A549 (cell line): ENCODE results near the gene SPAG4. TPM values are rescaled to one million over a fixed set of nuclear protein-coding genes. Genes with fewer than 3 reads are reported as not detected.
A peak's percentile ranks its signal among the peaks of the same experiment; 100 is the strongest.

Source experiments
- ATAC-seq, 2 experiments: fragments of 200-7000 bp in 1 of 2; fragments of >200 bp in 1 of 2; cut with Nextera tagmentation in 1 of 2; cut with Tn5 transposase in 1 of 2; 3 replicates each; pipeline versions ENCODE4 v1.8.0 to v1.9.1; 2018 to 2020; ENCODE audit warnings: mild to moderate bottlenecking in 1 of 2, moderate library complexity in 1 of 2
- CTCF ChIA-PET: fragments of 300-600 bp; sonication (Branson Sonifier 250); formaldehyde crosslinking; extraction: SDS; loops from one replicate; lab custom pipeline; 2021; ENCODE audit warnings: antibody characterized with exemption, inconsistent platforms; lab: Yijun Ruan, JAX
- POLR2A ChIA-PET: fragments of 350-600 bp; formaldehyde crosslinking; extraction: SDS; loops from one replicate; lab custom pipeline; 2021; ENCODE audit warnings: antibody characterized with exemption, inconsistent platforms; lab: Yijun Ruan, JAX
- DNase-seq, 2 experiments: peaks; one replicate each; pipeline versions ENCODE4 v3.0.0 to v3.0.0-alpha.2; 2011 to 2016; ENCODE audit warnings: low read depth in 1 of 2, low spot score in 1 of 2
- FAIRE-seq: peaks from 2 replicates; lab custom pipeline; 2011; peaks lifted over from hg19 to GRCh38; lab: Jason Lieb, UNC
- H3K27ac ChIP-seq, 2 experiments: fragments of >200 bp; sonication (Bioruptor Twin); formaldehyde crosslinking; 3 replicates each; pipeline ENCODE4 v1.5.1; 2016 to 2017
- H3K4me1 ChIP-seq: fragments of >200 bp; sonication (Bioruptor Twin); formaldehyde crosslinking; 3 replicates; pipeline ENCODE4 v1.6.1; 2016
- H3K4me2 ChIP-seq: fragments of >200 bp; sonication (Bioruptor Twin); formaldehyde crosslinking; 3 replicates; pipeline ENCODE4 v1.6.1; 2016
- H3K4me3 ChIP-seq: fragments of >200 bp; sonication (Bioruptor Twin); formaldehyde crosslinking; 3 replicates; pipeline ENCODE4 v1.5.1; 2016
- H3K9me3 ChIP-seq: fragments of >200 bp; sonication (Bioruptor Twin); formaldehyde crosslinking; 3 replicates; pipeline ENCODE4 v1.6.1; 2016
- CBX8 ChIP-seq: fragments of 200-600 bp; sonication (generic); IDR thresholded peaks from 2 replicates; pipeline ENCODE4 v1.6.1; 2016
- CHD2 ChIP-seq: fragments of 150-350 bp; IDR thresholded peaks from 2 replicates; pipeline ENCODE4 v1.6.1; 2014; ENCODE audit warnings: low read length; ENCODE audit not compliant: partially characterized antibody
- CTCF ChIP-seq: fragments of >200 bp; sonication (Bioruptor Twin); formaldehyde crosslinking; IDR thresholded peaks from 3 replicates; pipeline ENCODE4 v1.5.1; 2016
- ESRRA ChIP-seq: fragments of 150-350 bp; IDR thresholded peaks from 2 replicates; pipeline ENCODE4 v1.6.1; 2014; ENCODE audit warnings: mild to moderate bottlenecking, low read length, borderline replicate concordance
- FOSL2 ChIP-seq, 2 experiments: fragments of 450-650 bp in 1 of 2; fragments of >200 bp in 1 of 2; sonication (Bioruptor Twin) in 1 of 2; formaldehyde crosslinking; IDR thresholded peaks; 2 replicates each; pipeline versions ENCODE4 v1.5.0 to v1.6.1; 2016 to 2020; ENCODE audit warnings: mild to moderate bottlenecking in 1 of 2, moderate library complexity in 1 of 2
- FOXS1 ChIP-seq: fragments of 250-450 bp; sonication (Bioruptor Pico); IDR thresholded peaks from 2 replicates; pipeline ENCODE4 v1.5.0; 2020; ENCODE audit warnings: mild to moderate bottlenecking, moderate library complexity
- HDAC2 ChIP-seq: fragments of 200-600 bp; sonication (generic); IDR thresholded peaks from 2 replicates; pipeline ENCODE4 v1.6.1; 2016
- HMGXB4 ChIP-seq: fragments of 250-450 bp; sonication (Bioruptor Pico); IDR thresholded peaks from 2 replicates; pipeline ENCODE4 v1.5.0; 2021; ENCODE audit warnings: mild to moderate bottlenecking, moderate library complexity, borderline replicate concordance
- HOXA7 ChIP-seq: fragments of 250-450 bp; sonication (Bioruptor Pico); IDR thresholded peaks from 2 replicates; pipeline ENCODE4 v1.5.0; 2020; ENCODE audit warnings: mild to moderate bottlenecking, moderate library complexity
- HOXB13 ChIP-seq: fragments of 250-450 bp; sonication (Bioruptor Pico); IDR thresholded peaks from 2 replicates; pipeline ENCODE4 v1.5.0; 2020; ENCODE audit warnings: low read depth, mild to moderate bottlenecking, moderate library complexity
- HOXB5 ChIP-seq: fragments of 250-450 bp; sonication (Bioruptor Pico); IDR thresholded peaks from 2 replicates; pipeline ENCODE4 v1.5.0; 2020; ENCODE audit warnings: mild to moderate bottlenecking, moderate library complexity
- MAZ ChIP-seq: fragments of 150-350 bp; IDR thresholded peaks from 2 replicates; pipeline ENCODE4 v1.6.1; 2014; ENCODE audit warnings: antibody characterized with exemption, low read depth, low read length, borderline replicate concordance
- NR3C1 ChIP-seq: fragments of >200 bp; sonication (Bioruptor Twin); formaldehyde crosslinking; IDR thresholded peaks from 3 replicates; pipeline ENCODE4 v1.6.1; 2017
- PHF8 ChIP-seq: fragments of 200-600 bp; sonication (generic); IDR thresholded peaks from 2 replicates; pipeline ENCODE4 v1.6.1; 2016; ENCODE audit warnings: low read depth, mild to moderate bottlenecking, antibody characterized with exemption, moderate library complexity, borderline replicate concordance
- POLR2A ChIP-seq: IDR thresholded peaks from 2 replicates; pipeline ENCODE4 v1.6.1; 2012; ENCODE audit warnings: mild to moderate bottlenecking, low read length
- POLR2AphosphoS2 ChIP-seq: conservative IDR thresholded peaks from 2 replicates; pipeline ENCODE4 v1.6.1; 2012; ENCODE audit warnings: low read length, improper control_type of control experiment, inconsistent platforms
- RAD21 ChIP-seq, 2 experiments: fragments of >200 bp in 1 of 2; sonication (Bioruptor Twin) in 1 of 2; formaldehyde crosslinking in 1 of 2; IDR thresholded peaks in 1 of 2; conservative IDR thresholded peaks in 1 of 2; 2 replicates in 1 of 2; 3 replicates in 1 of 2; pipeline ENCODE4 v1.6.1; 2012 to 2018; ENCODE audit warnings: inconsistent platforms in 1 of 2
- USF2 ChIP-seq: fragments of 450-650 bp; IDR thresholded peaks from 2 replicates; pipeline ENCODE4 v1.6.1; 2014; ENCODE audit warnings: antibody characterized with exemption
- ZFP36 ChIP-seq: fragments of 450-650 bp; IDR thresholded peaks from 2 replicates; pipeline ENCODE4 v1.6.1; 2014; ENCODE audit warnings: borderline replicate concordance; ENCODE audit not compliant: partially characterized antibody
- ZNF302 ChIP-seq: fragments of 250-450 bp; sonication (Bioruptor Pico); IDR thresholded peaks from 2 replicates; pipeline ENCODE4 v1.9.0; 2021; ENCODE audit warnings: inconsistent platforms, mild to moderate bottlenecking, moderate library complexity
- ZSCAN20 ChIP-seq: fragments of 250-450 bp; sonication (Bioruptor Pico); IDR thresholded peaks from 2 replicates; pipeline ENCODE4 v1.8.0; 2022; ENCODE audit warnings: mild to moderate bottlenecking, moderate library complexity
- WGBS: methylation state at CpG from one replicate; pipeline ENCODE4 v1.1.6; 2017; ENCODE audit errors: missing lambda C conversion rate; 5-methylcytosine and 5-hydroxymethylcytosine counted together
- polyA plus RNA-seq, 4 experiments: library from polyadenylated mRNA; depleted of rRNA in 3 of 4; stranded (reverse); fragments of >200 nt; fragmentation: RNase III in 1 of 4; extraction: RNeasy Plus Mini Kit Qiagen cat#74134 plus additional on column Dnase treatment in 1 of 4; gene quantifications; 2 replicates in 3 of 4; 3 replicates in 1 of 4; pipeline ENCODE4 v1.2.3, GENCODE V29; 2011 to 2017

SPAG4 gene
- polyA plus RNA-seq, 2 of the 4 experiments (the other 2 are of a cell fraction): 4.4 to 5.0 TPM

- H3K4me1 ChIP-seq: 0 out of 3 replicates have a peak, but pooled peaks cover 4% of the 10 kb centered on the region
- POLR2A ChIA-PET: no interaction called here
- no peak overlapping the region for H3K4me2 ChIP-seq
- no peak overlapping the region for H3K27ac ChIP-seq
- H3K9me3 ChIP-seq: peaks cover 3% of the 10 kb centered on the region; the same call in 1 of the 3 replicates
- DNase-seq: no peak
- TF ChIP-seq FOSL2 (IDR thresholded peaks at IDR 0.05) (no peak), FOSL2 (CRISPR knock-in tag; IDR thresholded peaks at IDR 0.05) (no peak)
- FAIRE-seq: no peak
- CTCF ChIA-PET: interaction anchor here (0.6 to 1.6 kb wide), 2 partner anchors 10 to 46 kb away, joined by 3 to 4 read pairs; no protein-coding TSS in a partner anchor
- WGBS: 75% methylated on average over 10 of the region's 12 CpGs
- no peak; a peak in 1 of 6 replicates for ATAC-seq
- H3K4me3 ChIP-seq: no peak overlapping the region
Observed at GRCh38 chr20:35582741-35583404, 32.8 kb upstream of the SPAG4 start.

- no peak for DNase-seq
- 81% methylated on average over 18 of the region's 18 CpGs for WGBS
- ATAC-seq: peak; percentile 49 to 50; a peak in 3 of 6 replicates
- H3K4me1 ChIP-seq: no peaks in the 10 kb centered on the region
- H3K4me3 ChIP-seq: no peak overlapping the region
- FAIRE-seq: no peak
- H3K27ac ChIP-seq: no peak overlapping the region
- ChIA-PET POLR2A (no interaction called here), CTCF (interaction anchor here (1.6 to 1.8 kb wide), 3 partner anchors 11 to 66 kb away, joined by 3 to 5 read pairs (median 4); no protein-coding TSS in a partner anchor)
- no peak overlapping the region for H3K4me2 ChIP-seq
- peaks cover 3% of the 10 kb centered on the region; the same call in 1 of the 3 replicates for H3K9me3 ChIP-seq
- TF ChIP-seq HMGXB4 (CRISPR knock-in tag) (no peak), POLR2AphosphoS2 (no peak), MAZ (no peak), USF2 (no peak), NR3C1 (no peak), PHF8 (no peak), CTCF (no peak), HOXA7 (CRISPR knock-in tag) (no peak), HDAC2 (no peak), FOXS1 (no peak)
Observed at GRCh38 chr20:35583636-35584560, 31.7 kb upstream of the SPAG4 start.

- H3K27ac ChIP-seq: no peak overlapping the region
- no peaks in the 10 kb centered on the region for H3K4me1 ChIP-seq
- no peak for FAIRE-seq
- WGBS: 92% methylated on average over 6 of the region's 6 CpGs
- no peak overlapping the region for H3K4me3 ChIP-seq
- H3K4me2 ChIP-seq: no peak overlapping the region
- no peak for ATAC-seq
- ChIA-PET POLR2A (no interaction called here), CTCF (interaction anchor here (1.0 kb wide), 1 partner anchor 367 kb away, joined by 3 read pairs; the partner anchor contains the start of gene SCAND1)
- DNase-seq: no peak
- TF ChIP-seq CHD2 (no peak), HOXB13 (CRISPR knock-in tag) (no peak), CBX8 (no peak), ZNF302 (CRISPR knock-in tag) (no peak), HOXB5 (CRISPR knock-in tag) (no peak), ZFP36 (no peak), POLR2A (no peak), ESRRA (no peak), RAD21 (conservative IDR thresholded peaks at IDR 0.05 in 1 of 2, IDR thresholded peaks at IDR 0.05 in 1 of 2) (no peak), ZSCAN20 (CRISPR knock-in tag) (no peak), HOXA7 (CRISPR knock-in tag) (no peak), HMGXB4 (CRISPR knock-in tag) (no peak)
- no peaks in the 10 kb centered on the region; the same call in 2 of the 3 replicates for H3K9me3 ChIP-seq
Observed at GRCh38 chr20:35586751-35587425, 28.7 kb upstream of the SPAG4 start.
